NB4 (cell line): Measurements from ENCODE around the gene MCTP2.

Source experiments
- DNase-seq: peaks from one replicate; pipeline ENCODE4 v3.0.0; 2010; ENCODE audit warnings: low read depth
- H3K4me3 ChIP-seq: one replicate; pipeline ENCODE4 v1.5.1; 2011; ENCODE audit warnings: mild to moderate bottlenecking, low read depth, low read length, moderate library complexity
- MYC ChIP-seq: IDR thresholded peaks from 2 replicates; pipeline ENCODE4 v1.6.1; 2011; ENCODE audit warnings: low read depth, low read length
- POLR2A ChIP-seq: IDR thresholded peaks from 2 replicates; pipeline ENCODE4 v1.6.1; 2011; ENCODE audit warnings: mild to moderate bottlenecking; ENCODE audit not compliant: insufficient read length; ENCODE audit errors: extremely low read depth
- TF ChIP-seq, protein P1 (sequence below): IDR thresholded peaks from 2 replicates; pipeline ENCODE4 v1.6.1; 2011; ENCODE audit warnings: low read depth, low read length
- TF ChIP-seq, protein P2 (sequence below): IDR thresholded peaks from one replicate; pipeline ENCODE4 v1.5.1; 2012; ENCODE audit warnings: low read depth, low read length

The MCTP2 gene

DNA sequence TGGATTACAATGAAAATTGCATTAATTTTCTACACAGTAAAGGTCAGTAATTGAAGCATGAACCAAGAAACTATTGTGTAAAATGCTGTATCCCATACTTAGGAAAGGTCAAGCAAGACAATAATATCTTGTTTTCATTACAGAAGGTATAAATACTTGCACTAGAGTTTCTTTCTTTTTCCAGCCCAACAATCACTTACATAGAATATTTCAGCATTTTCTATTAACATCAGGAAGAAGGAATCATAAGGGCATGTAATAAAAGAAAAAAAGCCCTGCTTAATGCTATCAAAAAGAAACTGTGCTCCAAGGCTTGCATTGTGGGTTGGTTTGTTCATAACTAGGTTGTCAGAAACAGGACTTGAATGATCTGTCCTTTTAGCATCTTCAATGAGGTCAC lies 215.1 kb downstream of the MCTP2 start:
- DNase-seq: no peak
- TF ChIP-seq, protein P1, sequence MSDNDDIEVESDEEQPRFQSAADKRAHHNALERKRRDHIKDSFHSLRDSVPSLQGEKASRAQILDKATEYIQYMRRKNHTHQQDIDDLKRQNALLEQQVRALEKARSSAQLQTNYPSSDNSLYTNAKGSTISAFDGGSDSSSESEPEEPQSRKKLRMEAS: no peak
- TF ChIP-seq MYC: no peak
- no peak for TF ChIP-seq POLR2A
- TF ChIP-seq, protein P2, sequence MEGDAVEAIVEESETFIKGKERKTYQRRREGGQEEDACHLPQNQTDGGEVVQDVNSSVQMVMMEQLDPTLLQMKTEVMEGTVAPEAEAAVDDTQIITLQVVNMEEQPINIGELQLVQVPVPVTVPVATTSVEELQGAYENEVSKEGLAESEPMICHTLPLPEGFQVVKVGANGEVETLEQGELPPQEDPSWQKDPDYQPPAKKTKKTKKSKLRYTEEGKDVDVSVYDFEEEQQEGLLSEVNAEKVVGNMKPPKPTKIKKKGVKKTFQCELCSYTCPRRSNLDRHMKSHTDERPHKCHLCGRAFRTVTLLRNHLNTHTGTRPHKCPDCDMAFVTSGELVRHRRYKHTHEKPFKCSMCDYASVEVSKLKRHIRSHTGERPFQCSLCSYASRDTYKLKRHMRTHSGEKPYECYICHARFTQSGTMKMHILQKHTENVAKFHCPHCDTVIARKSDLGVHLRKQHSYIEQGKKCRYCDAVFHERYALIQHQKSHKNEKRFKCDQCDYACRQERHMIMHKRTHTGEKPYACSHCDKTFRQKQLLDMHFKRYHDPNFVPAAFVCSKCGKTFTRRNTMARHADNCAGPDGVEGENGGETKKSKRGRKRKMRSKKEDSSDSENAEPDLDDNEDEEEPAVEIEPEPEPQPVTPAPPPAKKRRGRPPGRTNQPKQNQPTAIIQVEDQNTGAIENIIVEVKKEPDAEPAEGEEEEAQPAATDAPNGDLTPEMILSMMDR: no peak
- H3K4me3 ChIP-seq: no peak overlapping the region

DNA sequence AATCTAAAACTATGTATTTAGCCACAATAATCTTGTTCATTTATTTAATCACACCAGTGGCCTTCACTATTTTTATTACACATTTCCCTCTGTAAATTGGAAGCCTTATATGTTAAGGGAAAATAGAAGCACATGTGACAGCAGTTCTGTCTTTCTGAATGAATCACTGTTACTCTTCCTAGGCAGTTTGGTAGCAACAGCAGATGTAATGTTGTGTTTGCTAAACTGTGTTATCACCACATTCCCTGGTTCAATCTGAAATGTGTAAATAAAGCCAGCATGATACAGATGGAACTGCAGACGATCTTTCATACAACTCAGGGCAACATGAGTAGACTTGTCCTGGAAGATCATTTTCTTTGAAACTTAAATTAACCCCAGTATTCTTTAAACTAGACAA lies 220.1 kb downstream of the MCTP2 start:
- TF ChIP-seq, protein P2: no peak
- TF ChIP-seq, protein P1: no peak
- no peak overlapping the region for H3K4me3 ChIP-seq
- no peak for DNase-seq

DNA sequence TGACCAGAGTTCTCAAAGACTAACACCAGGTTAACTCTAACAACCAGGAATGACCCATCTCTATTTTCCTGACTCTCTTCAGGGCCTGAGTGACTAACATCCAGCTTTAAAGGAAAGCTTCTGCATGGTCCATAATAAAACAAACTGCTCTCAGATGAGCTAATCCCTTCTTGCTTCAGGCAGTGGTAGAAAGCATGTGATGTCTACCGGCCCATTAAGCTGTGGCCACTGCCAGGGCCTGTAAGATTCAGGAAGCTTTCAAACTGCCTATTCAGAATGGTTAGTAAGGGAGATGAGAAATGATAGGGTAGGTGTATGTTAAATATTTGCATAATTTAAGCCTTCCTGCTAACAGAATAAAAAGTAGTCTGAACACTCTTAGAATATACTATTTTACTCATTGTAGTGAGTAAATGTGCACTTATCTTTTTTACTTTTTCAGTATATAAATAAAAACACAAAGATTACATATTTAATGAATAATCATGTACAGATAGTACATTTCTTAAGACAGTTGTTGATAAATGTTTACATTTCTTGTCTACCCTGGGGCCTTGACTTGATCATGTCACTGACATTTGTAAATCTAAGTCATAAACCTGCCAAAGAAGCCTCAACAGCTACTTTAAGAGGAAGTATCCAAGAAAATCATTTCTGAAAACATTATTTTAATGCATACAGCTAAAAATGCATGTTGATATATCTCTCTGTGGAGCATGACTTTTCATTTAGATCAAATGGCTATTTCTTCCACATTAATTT lies 222.0 kb downstream of the MCTP2 start:
- no peak for DNase-seq
- TF ChIP-seq, protein P2: no peak
- TF ChIP-seq POLR2A: no peak
- no peak for TF ChIP-seq MYC
- TF ChIP-seq, protein P1: no peak

DNA sequence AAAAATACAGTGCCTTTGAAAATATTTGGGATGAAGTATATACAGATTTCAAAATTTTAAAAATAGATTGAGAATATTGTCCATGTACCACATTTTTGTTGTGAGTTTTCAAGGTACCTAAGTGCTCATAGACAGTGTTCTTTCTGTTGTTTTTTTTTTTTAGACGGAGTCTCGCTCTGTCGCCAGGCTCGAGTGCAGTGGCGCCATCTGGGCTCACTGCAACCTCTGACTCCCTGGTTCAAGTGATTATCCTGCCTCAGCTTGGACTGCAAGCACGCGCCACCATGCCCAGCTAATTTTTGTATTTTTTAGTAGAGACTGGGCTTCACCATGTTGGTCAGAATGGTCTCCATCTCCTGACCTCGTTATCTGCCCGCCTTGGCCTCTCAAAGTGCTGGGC lies 223.9 kb downstream of the MCTP2 start:
- H3K4me3 ChIP-seq: no peak overlapping the region
- DNase-seq: no peak
- TF ChIP-seq, protein P1: no peak
- no peak for TF ChIP-seq MYC
- no peak for TF ChIP-seq POLR2A
- TF ChIP-seq, protein P2: no peak

More for the DNA sequence above, 222.0 kb downstream of the MCTP2 start:
- no peak overlapping the region for H3K4me3 ChIP-seq

DNA sequence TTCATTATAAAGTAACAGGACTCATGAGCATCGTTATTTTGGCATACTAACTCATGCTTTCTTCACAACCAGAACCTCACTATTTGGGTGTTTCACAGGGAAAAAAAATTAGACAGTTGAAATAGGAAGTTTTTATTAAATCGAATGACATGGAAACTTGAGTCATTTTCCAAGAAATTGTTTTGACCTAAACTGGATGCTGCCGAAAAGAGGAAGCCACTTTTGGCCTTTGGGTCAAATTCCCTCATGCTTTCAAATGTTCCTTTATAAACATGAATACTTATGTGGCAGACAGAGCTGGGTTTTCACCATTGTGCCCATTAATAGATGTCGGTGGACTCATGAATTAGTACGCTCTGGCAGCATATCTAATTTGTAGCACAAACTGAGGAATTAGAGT lies 224.9 kb downstream of the MCTP2 start:
- no peak for TF ChIP-seq MYC
- TF ChIP-seq, protein P2: no peak
- TF ChIP-seq, protein P1: no peak
- TF ChIP-seq POLR2A: no peak
- H3K4me3 ChIP-seq: no peak overlapping the region
- no peak for DNase-seq
